A673 (cell line): ENCODE measurements around the gene MT1G.

Experiments
- CTCF ChIP-seq: fragments of 300-800, 200-600 bp; sonication (generic); conservative IDR thresholded peaks from 2 replicates; pipeline ENCODE4 v1.5.1; 2017; ENCODE audit warnings: low read depth, mild to moderate bottlenecking, antibody characterized with exemption, low read length, moderate library complexity, mixed read lengths
- EZH2 ChIP-seq: fragments of 200-600 bp; sonication (generic); IDR thresholded peaks from 2 replicates; pipeline ENCODE4 v1.6.1; 2017; ENCODE audit warnings: borderline replicate concordance, low read depth, mild to moderate bottlenecking, mixed read lengths, antibody characterized with exemption, low read length; ENCODE audit not compliant: poor library complexity, severe bottlenecking

DNA sequence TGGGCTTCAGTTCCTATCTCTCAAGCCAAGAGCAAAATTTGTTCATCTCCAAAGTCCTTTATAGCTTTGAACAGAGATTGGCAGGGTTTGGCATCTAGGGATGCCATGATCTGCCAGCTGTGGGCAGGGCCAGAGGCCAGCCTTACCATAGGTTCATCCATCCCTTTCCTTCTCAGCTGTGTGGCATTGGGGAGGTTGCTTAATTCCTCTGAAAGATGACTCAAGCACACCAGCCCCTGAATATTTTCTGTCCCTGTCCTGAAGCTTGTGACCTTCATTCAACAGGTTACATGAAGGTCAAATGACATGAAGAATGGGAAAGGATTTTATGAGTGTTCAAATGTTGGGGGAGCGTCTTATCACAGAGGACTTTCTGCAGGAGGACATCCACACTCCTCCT is 3.4 kb downstream of the MT1G start:
- TF ChIP-seq CTCF (no peak), EZH2 (no peak)
